NCI-H1436 treated with DMSO at 0.1 percent for 48 hours (cell line): ENCODE measurements around the gene LGR6.
"Not testable (repeated sequence)": the region's sequence is repeated elsewhere in the genome, so short reads cannot be mapped to it uniquely, and the experiment has no call there.

ENCODE experiments used
- DNase-seq: peaks from one replicate; lab custom pipeline; 2025; lab: John Stamatoyannopoulos, UW

LGR6 gene

DNA sequence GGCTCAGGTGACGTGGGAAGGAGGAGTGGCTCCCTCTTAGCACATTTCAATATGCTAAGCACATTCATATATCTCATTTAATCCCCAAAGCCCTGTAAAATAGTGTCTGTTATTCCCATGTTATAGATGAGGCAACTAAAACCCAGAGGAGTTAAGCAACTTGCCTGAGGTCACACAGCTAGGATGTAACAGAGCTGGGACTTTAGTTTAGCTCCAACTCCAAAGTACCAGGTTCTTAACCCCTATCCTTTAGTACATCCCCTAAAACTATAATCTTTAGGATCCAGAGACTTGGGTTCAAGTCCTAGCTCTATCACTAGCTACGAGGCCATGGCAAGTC, 48.5 kb downstream of the LGR6 start:
- no peak for DNase-seq

DNA sequence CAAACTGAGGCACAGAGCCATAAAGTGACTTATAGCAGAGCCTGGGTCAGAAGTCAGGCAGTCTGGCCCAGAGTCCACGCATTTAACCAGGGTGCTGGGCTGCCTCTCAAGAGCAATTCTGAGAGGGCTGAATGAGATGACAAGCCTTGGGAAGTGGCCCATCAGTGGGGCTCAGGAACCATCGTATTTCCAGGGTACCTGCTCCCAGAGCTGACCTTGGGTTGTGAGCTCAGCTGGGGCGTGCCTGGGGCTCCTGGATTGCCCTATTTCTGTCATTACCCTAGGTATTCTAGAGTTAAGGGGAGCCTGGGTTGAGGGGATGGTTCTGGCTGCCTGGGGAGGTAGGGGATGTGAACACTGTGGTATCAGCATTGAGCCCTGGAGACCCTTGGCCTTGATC, 49.4 kb downstream of the LGR6 start:
- no peak for DNase-seq

DNA sequence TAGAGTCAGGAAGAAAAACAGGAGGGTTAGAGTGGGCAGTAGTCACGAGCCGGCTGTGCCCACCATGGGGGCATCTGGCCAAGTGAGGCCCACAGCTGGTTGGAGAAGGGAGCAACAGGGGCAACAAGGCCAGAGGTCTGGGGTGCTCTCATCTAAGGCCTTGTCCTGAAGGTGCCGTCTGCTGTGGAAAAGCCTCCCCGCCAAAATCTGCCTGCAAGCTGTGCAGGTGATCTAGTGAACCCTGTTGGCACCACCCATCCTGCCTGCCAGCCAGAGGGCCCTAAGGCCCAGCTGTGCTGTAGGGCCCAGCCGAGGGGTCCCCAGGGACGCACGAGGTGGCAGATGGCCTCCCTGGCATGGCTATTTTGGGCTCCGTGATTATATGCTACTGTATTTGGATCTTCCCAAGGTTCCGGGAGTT, 51.3 kb downstream of the LGR6 start:
- peak; percentile 40 for DNase-seq

DNA sequence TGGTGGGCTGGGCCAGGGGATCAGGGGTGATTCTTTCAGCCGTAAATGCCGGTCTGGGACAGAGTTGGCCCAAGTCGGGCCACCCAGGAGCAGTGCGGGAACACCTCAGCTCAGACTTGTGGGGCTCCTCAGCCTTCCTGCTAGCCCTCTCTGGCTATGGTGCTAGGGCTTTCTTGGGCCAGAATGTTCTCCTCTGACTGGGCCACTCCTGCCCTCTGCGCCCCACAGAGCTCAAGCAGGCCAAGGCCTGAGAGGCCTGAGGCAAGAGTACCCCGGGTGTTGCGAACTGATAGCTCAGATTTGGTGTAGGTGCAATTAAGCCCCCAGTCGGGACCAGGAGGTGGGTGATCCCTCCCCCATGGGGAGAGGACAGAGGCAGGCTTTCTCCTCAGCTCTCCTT, 51.8 kb downstream of the LGR6 start:
- no peak for DNase-seq

DNA sequence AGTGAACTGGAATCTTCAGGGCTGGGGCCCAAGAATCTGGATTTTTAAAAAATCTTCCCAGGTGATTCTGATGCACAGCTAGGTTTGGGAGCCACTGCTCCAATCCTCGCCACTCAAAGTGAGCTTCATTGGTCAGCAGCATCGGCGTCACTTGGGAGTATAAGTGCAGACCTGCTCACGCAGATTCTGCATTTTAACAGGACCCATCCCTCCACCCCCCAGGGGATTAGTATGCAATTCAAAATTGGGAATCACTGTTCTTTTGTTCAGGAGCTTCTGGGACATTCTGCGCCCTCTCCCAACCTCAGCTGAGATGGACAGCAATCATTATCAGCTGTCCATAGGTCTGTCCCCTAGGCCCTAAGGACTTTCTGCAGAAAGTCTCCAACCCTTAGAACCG, 53.5 kb downstream of the LGR6 start:
- no peak for DNase-seq

DNA sequence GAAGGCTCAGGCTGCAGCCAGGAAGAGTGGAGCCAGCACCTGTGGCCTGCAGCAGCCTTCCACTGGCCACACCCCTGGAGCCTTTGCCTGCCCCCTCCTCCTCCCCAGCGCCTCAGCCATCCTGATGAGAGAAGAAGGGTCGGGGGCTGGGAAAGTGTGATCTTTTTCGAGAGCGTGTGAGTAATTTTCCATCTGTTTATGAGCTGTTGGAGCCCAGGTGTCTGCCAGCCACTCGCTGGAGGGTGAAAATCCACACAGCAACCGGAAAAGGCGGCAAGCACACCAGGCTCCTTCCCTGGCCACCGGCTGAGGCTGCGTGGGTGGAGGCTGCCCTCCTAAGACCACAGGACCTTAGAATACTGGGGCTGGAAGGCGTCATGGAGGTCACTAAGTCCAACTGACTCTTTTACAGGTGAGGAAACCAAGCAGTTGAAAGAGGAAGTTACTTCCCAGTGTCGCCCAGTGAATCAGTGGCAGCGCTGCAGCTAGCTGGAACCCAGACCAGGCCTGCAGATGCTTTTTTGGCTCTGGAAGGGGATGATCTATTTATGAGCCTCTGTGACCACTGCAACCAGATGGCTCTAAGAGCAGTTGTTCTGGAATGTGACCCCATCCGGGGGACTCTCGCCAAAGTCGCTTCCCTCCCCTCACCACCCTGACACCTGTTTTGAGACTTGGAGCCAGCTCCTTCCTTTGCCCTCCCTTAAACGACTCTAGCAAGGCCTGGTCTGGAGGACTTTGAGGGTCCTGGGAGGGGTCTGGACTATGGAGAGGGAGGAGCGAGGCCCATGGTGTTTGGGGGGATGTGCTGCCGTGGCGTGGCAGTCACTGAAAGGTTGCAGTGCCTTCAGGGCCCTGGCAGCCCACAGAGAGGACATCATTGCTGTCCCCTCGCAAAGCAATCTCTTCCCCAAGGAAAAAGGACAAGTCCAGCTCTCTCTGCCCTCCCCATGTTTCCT, 54.5 kb downstream of the LGR6 start:
- no peak for DNase-seq

DNA sequence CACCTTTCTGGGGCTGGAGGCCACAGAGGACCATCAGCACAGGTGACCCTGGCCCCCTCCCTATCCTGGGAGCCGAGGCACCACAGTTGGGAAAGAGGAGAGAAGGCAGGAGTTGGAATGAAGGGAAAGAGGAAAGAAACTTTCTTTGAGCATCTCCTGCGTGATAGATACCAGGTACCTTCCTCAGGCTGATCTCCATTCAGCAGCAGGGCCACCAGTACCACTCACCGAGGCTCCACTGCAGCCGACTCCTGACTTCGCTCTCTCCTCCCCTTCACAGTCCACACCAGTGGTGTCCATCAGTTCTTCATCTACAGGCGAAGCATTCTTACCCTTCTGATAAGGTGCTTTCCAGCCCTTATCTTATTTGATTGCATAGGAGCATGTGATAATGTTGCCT, 55.3 kb downstream of the LGR6 start:
- DNase-seq = no peak

DNA sequence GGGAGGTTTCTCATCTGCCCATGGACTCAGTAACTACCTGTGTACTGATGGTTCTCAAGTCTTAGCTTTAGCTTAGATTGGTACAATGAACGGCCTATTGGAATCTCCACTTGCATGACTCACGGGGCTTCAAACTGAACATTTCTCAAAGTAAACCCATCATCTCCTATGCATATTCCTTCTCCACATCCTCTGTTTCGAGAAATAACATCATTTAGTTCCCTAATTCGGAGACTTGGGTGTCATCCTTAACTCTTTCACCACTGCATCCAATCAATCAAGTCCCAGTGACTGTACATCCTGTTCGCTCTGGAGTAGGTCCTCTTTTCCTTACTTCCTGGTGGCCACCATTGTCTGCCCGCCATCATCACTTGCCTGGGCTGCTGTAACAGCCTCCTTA, 55.8 kb downstream of the LGR6 start:
- DNase-seq = no peak

DNA sequence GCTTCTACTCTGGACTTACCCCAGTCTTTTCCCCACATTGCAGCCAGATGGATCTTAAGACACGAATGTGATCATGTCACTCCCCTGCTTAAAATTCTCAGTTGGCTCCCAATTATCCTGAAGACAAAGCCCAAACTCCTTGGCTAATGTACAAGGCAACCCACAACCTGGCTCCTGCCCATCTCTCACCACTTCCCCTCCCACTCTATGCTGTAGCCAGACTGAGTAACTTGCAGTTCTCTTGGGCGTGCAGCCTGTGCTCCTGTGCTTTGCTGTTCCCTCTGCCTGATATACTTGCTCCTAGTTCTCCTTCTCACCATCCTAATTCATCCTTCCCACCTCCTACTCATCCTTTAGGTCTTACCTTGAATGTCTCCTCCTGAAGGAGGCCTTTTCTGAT, 56.2 kb downstream of the LGR6 start:
- no peak for DNase-seq

DNA sequence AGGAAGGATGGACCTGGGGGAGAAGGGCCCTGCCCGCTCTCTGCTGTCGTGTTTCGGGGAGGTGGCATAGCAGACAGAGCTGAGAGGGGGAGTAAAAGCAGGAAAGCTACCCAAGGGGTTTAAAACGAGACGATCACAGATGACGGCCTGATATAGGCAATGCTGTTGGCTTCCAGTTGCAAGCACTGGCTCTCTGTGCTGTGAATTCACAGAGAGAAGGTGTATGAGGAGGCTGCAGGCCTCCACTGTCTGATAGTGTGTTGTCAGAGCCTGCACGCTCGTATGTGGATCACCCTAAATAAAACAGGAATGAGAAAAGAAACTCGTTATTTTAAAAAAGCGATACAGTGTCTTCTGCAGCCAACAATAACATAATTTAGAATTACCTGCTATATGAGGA, 57.4 kb downstream of the LGR6 start:
- no peak for DNase-seq

DNA sequence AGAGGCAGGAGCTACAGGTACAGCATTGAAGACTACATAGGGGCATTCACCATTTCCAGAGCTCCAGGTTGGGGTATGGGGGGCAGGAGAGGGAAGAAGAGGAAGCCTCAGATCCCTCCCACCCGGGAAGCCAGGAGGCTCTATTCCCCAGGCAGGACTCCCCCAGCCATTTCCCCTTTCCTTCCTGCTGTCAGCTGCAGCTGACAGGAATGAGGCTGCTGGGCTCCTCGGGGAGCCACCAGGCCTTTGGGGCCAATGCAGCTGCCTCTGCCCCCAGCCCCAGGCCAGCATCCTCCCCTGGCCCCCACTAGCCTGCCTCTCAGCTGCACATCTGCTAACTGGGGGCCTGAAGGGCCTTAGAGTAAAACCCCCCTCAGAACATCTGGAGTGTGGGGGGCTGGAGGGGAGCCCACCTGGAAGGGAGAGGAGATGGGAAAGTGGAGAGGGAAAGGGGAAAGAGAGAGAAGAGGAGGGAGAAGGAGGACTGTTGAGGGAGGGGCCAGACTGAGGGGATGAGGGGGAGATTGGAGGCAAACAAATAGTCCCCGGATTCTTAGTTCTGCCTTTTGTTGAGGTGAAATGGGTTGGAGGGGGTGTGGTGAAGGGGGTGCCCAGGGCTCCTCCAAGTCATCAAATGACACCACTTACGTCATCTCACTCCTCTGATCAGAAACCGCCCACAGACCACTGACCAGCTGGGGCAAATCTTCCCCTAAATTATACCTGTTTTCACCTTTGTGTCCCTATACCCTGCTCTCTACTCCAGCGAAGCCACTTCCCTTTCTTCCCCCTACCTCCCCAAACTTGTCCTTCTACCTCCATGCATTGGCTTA, 58.0 kb downstream of the LGR6 start:
- no peak for DNase-seq

DNA sequence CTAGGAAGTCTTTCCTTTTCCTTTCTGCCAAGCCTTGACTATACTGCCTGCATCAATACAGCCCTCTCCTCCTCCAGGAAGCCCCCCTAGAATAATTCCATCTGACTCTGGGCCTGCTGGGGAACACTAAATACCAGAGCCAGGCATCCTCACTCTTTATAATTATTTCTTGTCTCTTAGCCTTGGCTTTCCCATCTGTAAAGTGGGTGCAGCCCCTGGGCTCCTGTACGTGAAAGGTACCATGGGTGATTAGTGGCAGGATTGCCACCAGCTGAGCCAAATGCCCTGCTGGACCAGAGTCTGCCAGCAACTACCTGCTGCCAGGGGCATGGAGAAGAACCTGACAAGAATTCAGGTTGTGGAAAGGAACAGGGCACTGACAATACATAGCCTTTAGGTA, 58.7 kb downstream of the LGR6 start:
- no peak for DNase-seq

DNA sequence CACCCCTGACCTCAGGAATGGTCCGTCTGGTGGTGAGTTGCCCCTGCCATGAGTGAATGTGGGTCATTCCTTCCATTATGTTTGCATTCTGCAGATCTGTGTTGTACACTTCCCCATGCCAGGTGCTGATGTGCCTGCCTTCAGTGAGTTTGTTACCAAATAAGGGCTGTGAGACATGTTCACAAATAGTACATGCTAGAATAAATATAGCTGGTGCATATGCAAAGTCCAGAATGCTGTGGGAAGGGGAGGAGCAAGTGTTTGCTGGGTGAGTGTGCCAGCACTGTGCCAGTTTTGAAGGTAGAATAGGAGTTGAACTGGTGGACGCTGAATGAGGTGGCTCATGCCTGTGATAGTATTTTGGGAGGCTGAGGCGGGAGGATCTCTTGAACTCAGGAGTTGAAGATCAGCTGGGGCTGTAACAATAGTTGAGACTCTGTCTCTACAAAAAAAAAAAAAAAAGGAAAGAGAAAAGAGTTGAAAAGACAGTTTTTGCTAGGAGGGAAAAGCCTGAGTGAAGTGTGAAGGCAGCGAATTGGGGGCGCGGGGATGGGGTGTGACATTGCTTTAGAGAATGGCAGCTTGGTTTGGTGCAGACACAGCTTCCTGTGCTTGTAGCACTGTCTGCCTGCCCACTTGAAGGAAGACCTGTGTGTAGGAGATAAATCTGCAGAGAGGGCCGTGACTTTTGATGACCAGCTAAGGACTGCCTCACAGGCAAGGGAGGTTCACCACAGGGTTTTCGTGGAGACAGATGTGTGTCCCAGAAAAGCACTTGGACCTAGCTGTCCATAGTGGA, 61.1 kb downstream of the LGR6 start:
- no peak for DNase-seq

DNA sequence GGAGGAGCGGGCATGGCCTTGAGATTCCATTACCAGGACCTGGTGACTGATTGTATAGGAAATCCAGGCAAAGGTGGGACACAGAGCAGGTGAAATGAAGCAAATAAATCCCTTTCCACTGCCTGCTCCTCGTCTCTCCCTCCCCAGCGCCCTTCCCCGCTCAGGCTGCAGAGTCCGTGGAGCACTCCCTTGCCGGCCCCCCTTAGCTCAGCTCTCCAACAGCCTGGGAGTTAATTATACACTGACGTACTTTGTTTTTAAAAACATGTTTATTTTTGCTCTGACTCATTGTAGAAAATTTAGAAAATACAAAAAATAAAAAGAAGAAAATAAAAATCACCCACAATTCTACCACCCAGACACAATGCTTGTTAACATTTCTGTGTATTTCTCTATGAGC, 61.7 kb downstream of the LGR6 start:
- DNase-seq = no peak

DNA sequence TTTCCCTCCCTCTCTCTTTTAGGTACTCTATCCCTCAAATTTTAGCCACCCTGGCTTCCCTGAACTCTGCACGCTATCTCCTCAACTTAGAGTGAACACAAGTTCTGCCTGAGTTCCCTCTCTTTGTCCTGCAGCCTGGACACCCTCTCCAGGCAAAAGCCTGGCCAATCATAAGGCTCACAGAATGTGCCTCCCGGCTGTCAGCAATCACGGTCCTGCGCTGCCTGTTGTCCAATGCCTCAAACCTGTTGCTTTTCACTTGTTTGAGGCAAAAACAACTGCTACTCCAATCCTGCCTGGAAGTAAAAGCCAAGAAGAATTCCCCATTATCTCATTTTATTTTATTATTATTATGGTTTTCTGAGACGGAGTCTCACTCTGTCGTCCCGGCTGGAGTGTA, 66.1 kb downstream of the LGR6 start:
- DNase-seq = no peak

DNA sequence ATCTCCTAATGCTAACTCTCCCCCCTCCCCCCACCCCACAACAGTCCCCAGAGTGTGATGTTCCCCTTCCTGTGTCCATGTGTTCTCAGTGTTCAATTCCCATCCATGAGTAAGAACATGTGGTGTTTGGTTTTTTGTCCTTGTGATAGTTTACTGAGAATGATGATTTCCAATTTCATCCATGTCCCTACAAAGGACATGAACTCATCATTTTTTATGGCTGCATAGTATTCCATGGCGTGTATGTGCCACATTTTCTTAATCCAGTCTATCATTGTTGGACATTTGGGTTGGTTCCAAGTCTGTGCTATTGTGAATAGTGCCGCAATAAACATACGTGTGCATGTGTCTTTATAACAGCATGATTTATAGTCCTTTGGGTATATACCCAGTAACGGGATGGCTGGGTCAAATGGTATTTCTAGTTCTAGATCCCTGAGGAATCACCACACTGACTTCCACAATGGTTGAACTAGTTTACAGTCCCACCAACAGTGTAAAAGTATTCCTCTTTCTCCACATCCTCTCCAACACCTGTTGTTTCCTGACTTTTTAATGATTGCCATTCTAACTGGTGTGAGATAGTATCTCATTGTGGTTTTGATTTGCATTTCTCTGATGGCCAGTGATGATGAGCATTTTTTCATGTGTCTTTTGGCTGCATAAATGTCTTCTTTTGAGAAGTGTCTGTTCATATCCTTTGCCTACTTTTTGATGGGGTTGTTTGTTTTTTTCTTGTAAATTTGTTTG, 67.8 kb downstream of the LGR6 start:
- not testable (repeated sequence) for DNase-seq

DNA sequence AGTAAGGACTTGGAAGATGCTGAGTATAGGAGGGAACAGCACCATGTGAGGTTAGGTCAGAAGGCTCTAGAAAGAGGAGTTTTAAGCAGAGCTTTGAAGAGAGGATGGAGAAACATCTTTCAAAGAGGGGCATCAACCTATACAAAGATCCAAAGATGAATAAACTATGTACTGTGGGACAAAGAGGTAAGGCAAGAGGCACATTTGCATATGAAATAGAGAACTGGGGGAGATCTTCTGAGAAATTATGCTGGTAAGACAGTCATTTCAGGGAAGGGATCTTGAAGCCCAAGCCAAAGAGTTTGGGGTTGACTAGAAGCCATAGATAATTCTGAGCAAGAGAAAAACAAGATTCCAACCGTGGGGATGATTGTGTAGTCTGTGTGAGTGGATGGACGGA, 70.0 kb downstream of the LGR6 start:
- no peak for DNase-seq

DNA sequence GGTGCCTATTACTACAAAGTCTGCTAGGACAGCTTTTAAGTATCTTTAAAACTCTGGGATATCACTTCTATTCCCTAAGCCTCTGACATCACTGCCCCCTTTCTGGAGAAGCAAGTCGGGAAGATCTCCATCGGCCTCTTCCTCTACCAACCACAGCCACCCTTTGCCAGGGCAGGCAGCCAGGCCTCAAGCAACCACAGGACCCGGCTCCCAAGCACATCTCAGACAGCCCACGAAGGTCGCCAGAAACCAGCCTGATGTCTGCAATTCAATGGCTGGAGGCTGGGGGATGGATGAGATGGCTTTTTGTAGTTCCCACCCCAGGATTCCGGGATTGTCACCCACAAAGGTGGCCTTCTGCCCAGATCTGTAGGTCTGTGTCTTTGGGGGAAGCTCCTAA, 70.7 kb downstream of the LGR6 start:
- DNase-seq = no peak

DNA sequence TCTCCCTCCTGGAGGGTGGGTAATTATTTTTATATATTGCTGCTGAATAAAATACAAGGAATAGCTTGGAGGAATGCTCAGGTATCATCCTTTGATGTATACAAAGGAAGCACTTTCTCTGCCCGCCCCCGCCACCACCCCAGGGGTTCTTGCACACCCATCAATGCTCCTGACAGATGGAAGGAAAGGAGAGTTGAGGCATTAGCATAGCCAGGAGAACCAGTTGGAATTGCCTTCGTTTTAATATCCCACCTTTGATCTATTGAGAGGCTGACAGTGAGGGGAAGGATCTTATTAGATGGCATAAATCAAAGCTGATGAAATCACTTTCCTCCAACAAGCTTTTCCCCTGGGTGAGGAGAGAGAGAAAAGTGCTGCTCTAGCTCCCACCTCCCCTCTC, 71.1 kb downstream of the LGR6 start:
- DNase-seq = no peak

DNA sequence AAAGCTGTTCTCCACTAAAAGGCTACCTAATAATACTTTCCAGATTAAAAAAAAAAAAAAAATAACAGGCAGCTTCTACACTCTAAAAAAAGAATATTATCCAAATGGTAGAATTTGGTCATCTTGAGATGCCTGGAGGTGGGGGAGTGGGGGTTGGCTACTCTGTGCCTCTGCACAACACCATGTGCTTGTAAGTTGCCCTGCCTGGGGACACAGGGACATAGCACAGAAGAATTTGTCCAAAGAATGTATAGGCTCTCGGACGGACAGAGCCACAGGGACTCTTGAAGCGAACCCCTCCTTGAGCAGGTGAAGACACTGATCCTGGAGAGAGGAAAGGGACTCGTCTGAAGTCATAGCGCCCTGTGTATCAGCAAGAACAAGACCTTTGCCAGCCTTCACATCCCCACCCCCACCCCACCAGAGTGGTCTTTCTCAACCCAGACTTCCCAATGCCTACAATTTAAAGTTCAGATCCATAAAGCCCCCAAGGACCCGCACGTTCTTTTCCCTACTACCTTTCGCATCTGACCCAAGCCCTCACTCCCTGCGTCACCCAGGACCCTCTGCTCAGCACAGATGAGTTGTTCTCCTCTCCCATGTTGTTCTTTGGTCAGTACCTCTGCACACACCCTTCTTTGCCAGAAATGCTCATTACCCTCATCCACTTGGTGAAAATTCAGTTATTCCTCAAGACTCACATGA, 72.6 kb downstream of the LGR6 start:
- DNase-seq = no peak

DNA sequence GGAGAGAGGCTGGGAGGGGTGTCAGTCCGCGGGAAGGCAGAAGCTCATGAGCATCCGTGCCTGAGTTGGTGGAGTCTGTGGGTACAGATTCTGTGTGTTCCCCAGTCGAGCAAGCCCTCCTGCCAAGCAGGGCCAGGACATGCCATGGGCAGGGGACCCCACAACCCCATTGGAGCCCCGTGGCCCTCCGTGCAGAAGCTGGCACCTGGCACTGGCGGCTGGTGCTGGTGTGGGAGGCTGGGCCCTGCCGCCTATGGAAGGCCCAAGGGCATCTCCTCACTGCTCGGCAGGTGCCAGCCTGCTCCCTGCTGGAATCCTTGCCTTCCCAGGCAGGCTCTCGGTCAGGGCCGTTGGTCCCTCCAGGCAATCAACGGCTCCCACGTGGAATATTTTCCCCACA, 74.4 kb downstream of the LGR6 start:
- no peak for DNase-seq
